H9 (cell line): ENCODE measurements around the gene ZNF768. TPM values are rescaled to one million over a fixed set of nuclear protein-coding genes. Genes with fewer than 3 reads are reported as not detected.

Experiments
- DNase-seq: peaks from one replicate; pipeline ENCODE4 v3.0.0-alpha.2; 2017
- H2AFZ ChIP-seq: one replicate; pipeline ENCODE4 v1.6.1; 2013; ENCODE audit warnings: mild to moderate bottlenecking, low read length, control low read depth, moderate library complexity
- H2AK5ac ChIP-seq: 2 replicates; pipeline ENCODE4 v1.6.1; 2013; ENCODE audit warnings: low read length, control low read depth, mixed read lengths; ENCODE audit not compliant: insufficient read length
- H2BK120ac ChIP-seq: one replicate; pipeline ENCODE4 v1.6.1; 2013; ENCODE audit warnings: low read depth, mild to moderate bottlenecking, low read length, control low read depth, inconsistent platforms; ENCODE audit not compliant: poor library complexity, severe bottlenecking
- H2BK12ac ChIP-seq: 2 replicates; pipeline ENCODE4 v1.6.1; 2013; ENCODE audit warnings: low read length, control low read depth, mixed read lengths, low read depth; ENCODE audit not compliant: insufficient read length
- H2BK15ac ChIP-seq: 2 replicates; pipeline ENCODE4 v1.6.1; 2013; ENCODE audit warnings: low read depth, low read length, control low read depth
- H2BK20ac ChIP-seq: one replicate; pipeline ENCODE4 v1.6.1; 2013; ENCODE audit warnings: low read depth, mild to moderate bottlenecking, low read length, control low read depth, inconsistent platforms; ENCODE audit not compliant: poor library complexity, severe bottlenecking
- H2BK5ac ChIP-seq: 2 replicates; pipeline ENCODE4 v1.6.1; 2013; ENCODE audit warnings: low read length, control low read depth, mixed read lengths; ENCODE audit not compliant: insufficient read length
- H3K14ac ChIP-seq: 2 replicates; pipeline ENCODE4 v1.6.1; 2013; ENCODE audit warnings: low read length, control low read depth; ENCODE audit not compliant: insufficient read depth
- H3K18ac ChIP-seq: 2 replicates; pipeline ENCODE4 v1.6.1; 2013; ENCODE audit warnings: low read depth, mild to moderate bottlenecking, mixed read lengths, low read length, control low read depth; ENCODE audit not compliant: insufficient read length
- H3K23ac ChIP-seq: 2 replicates; pipeline ENCODE4 v1.6.1; 2013; ENCODE audit warnings: low read length, control low read depth, mixed read lengths, low read depth; ENCODE audit not compliant: insufficient read length
- H3K23me2 ChIP-seq: 2 replicates; pipeline ENCODE4 v1.6.1; 2013; ENCODE audit warnings: low read depth, mild to moderate bottlenecking, mixed read lengths, low read length, control low read depth; ENCODE audit not compliant: insufficient read length, poor library complexity, severe bottlenecking
- H3K27ac ChIP-seq: 2 replicates; pipeline ENCODE4 v1.5.1; 2013; ENCODE audit warnings: low read length, control low read depth, mixed read lengths, low read depth; ENCODE audit not compliant: insufficient read length
- H3K27me3 ChIP-seq: 2 replicates; pipeline ENCODE4 v1.6.1; 2013; ENCODE audit warnings: low read length, control low read depth, inconsistent platforms; ENCODE audit not compliant: insufficient read depth
- H3K4ac ChIP-seq: 2 replicates; pipeline ENCODE4 v1.6.1; 2013; ENCODE audit warnings: low read depth, mild to moderate bottlenecking, control low read depth, inconsistent platforms, low read length, moderate library complexity
- H3K4me1 ChIP-seq: 2 replicates; pipeline ENCODE4 v1.6.1; 2013; ENCODE audit warnings: low read length, control low read depth, inconsistent platforms; ENCODE audit not compliant: insufficient read depth
- H3K4me2 ChIP-seq: 2 replicates; pipeline ENCODE4 v1.6.1; 2013; ENCODE audit warnings: low read length, control low read depth, mixed read lengths; ENCODE audit not compliant: insufficient read length, insufficient read depth
- H3K56ac ChIP-seq: 2 replicates; pipeline ENCODE4 v1.6.1; 2013; ENCODE audit warnings: low read depth, mild to moderate bottlenecking, mixed read lengths, low read length, control low read depth; ENCODE audit not compliant: insufficient read length
- H3K79me1 ChIP-seq: 2 replicates; pipeline ENCODE4 v1.6.1; 2013; ENCODE audit warnings: low read depth, mild to moderate bottlenecking, moderate library complexity, low read length, control low read depth, inconsistent platforms; ENCODE audit not compliant: insufficient read depth, poor library complexity, severe bottlenecking
- H3K79me2 ChIP-seq: 2 replicates; pipeline ENCODE4 v1.6.1; 2013; ENCODE audit warnings: low read length, control low read depth, inconsistent platforms; ENCODE audit not compliant: insufficient read depth
- H3K9ac ChIP-seq: 2 replicates; pipeline ENCODE4 v1.6.1; 2013; ENCODE audit warnings: low read length, control low read depth, mixed read lengths; ENCODE audit not compliant: insufficient read length; ENCODE audit errors: extremely low read depth
- H3K9me3 ChIP-seq: one replicate; pipeline ENCODE4 v1.6.1; 2013; ENCODE audit warnings: low read depth, low read length, inconsistent platforms; ENCODE audit not compliant: control insufficient read depth
- H3T11ph ChIP-seq: one replicate; pipeline ENCODE4 v1.6.1; 2013; ENCODE audit warnings: mild to moderate bottlenecking, low read length, control low read depth, inconsistent platforms
- H4K20me1 ChIP-seq: one replicate; pipeline ENCODE4 v1.6.1; 2013; ENCODE audit not compliant: control insufficient read depth, insufficient read length, insufficient read depth
- H4K5ac ChIP-seq: 2 replicates; pipeline ENCODE4 v1.6.1; 2013; ENCODE audit warnings: low read depth, mild to moderate bottlenecking, mixed read lengths, low read length, control low read depth; ENCODE audit not compliant: insufficient read length
- H4K8ac ChIP-seq: replicated peaks from 2 replicates; pipeline ENCODE4 v1.6.1; 2013; ENCODE audit warnings: low read length, control low read depth, mixed read lengths, low read depth; ENCODE audit not compliant: insufficient read length
- H4K91ac ChIP-seq: 2 replicates; pipeline ENCODE4 v1.6.1; 2013; ENCODE audit warnings: low read depth, mild to moderate bottlenecking, moderate library complexity, mixed read lengths, low read length, control low read depth; ENCODE audit not compliant: insufficient read length
- H3K27ac Mint-ChIP-seq, 3 experiments: 2 replicates in 2 of 3; 3 replicates in 1 of 3; pipeline ENCODE4 v1.8.0; 2020 to 2021; ENCODE audit warnings: mixed read lengths in 3 of 3, mild to moderate bottlenecking in 1 of 3, moderate library complexity in 1 of 3
- H3K27me3 Mint-ChIP-seq: 2 replicates; pipeline ENCODE4 v1.8.0; 2021; ENCODE audit warnings: low read depth, mild to moderate bottlenecking, moderate library complexity, mixed read lengths
- H3K36me3 Mint-ChIP-seq, 3 experiments: 2 replicates in 2 of 3; 3 replicates in 1 of 3; pipeline ENCODE4 v1.8.0; 2020 to 2021; ENCODE audit warnings: low read depth in 3 of 3, mixed read lengths in 3 of 3; ENCODE audit not compliant: insufficient read depth in 1 of 3
- H3K4me1 Mint-ChIP-seq, 2 experiments: 2 replicates each; pipeline ENCODE4 v1.8.0; 2020; ENCODE audit warnings: mixed read lengths in 2 of 2
- H3K4me3 Mint-ChIP-seq, 2 experiments: 2 replicates in 1 of 2; 3 replicates in 1 of 2; pipeline ENCODE4 v1.8.0; 2020 to 2021; ENCODE audit warnings: mild to moderate bottlenecking in 2 of 2, mixed read lengths in 2 of 2, moderate library complexity in 1 of 2
- H3K9me3 Mint-ChIP-seq, 2 experiments: 2 replicates in 1 of 2; 3 replicates in 1 of 2; pipeline ENCODE4 v1.8.0; 2020; ENCODE audit warnings: mild to moderate bottlenecking in 2 of 2, mixed read lengths in 2 of 2, moderate library complexity in 1 of 2
- CTCF ChIP-seq: fragments of 200-600 bp; sonication (generic); conservative IDR thresholded peaks from 3 replicates; pipeline ENCODE4 v1.8.0; 2021; ENCODE audit warnings: antibody characterized with exemption, mild to moderate bottlenecking
- WGBS: extraction: QIAGEN DNeasy Blood & Tissue Kit; methylation state at CpG from one replicate; pipeline ENCODE4 v1.1.7; 2013; ENCODE audit warnings: missing lambda C conversion rate, low lambda C conversion rate, mixed read lengths; ENCODE audit not compliant: insufficient read length; ENCODE audit errors: extremely low coverage; 5-methylcytosine and 5-hydroxymethylcytosine counted together
- total RNA-seq: library from RNA; stranded (reverse); gene quantifications from 2 replicates; pipeline ENCODE4 v1.2.1, GENCODE V29; 2021

ZNF768 gene
- total RNA-seq, 1 experiment from 2014 or later = 40.0 TPM

- H3K27me3 ChIP-seq = no peaks in the 10 kb centered on the region
- no peak overlapping the region for H3K4ac ChIP-seq
- no peak overlapping the region for H3K14ac ChIP-seq
- no peak overlapping the region for H2BK120ac ChIP-seq
- H3T11ph ChIP-seq = no peak overlapping the region
- no peak overlapping the region for H3K9ac ChIP-seq
- no peak overlapping the region for H4K8ac ChIP-seq
- H3K4me1 ChIP-seq = no peaks in the 10 kb centered on the region
- H3K79me2 ChIP-seq = no peaks in the 10 kb centered on the region
- Mint-ChIP-seq H3K4me3 (no peak overlapping the region), H3K4me1 (no peaks in the 10 kb centered on the region), H3K9me3 (no peaks in the 10 kb centered on the region; a peak in 1 of 5 replicates), H3K27ac (no peak overlapping the region), H3K36me3 (no peaks in the 10 kb centered on the region), H3K27me3 (peaks cover 30% of the 10 kb centered on the region)
- no peak overlapping the region for H3K4me2 ChIP-seq
- H3K27ac ChIP-seq = no peak overlapping the region
- no peaks in the 10 kb centered on the region for H3K79me1 ChIP-seq
- no peak overlapping the region for H2AFZ ChIP-seq
- no peak overlapping the region for H2BK15ac ChIP-seq
- H2AK5ac ChIP-seq = no peak overlapping the region
- no peak overlapping the region for H4K5ac ChIP-seq
- no peak overlapping the region for H3K23ac ChIP-seq
- no peak overlapping the region for H3K56ac ChIP-seq
- no peak overlapping the region for H3K18ac ChIP-seq
- TF ChIP-seq CTCF = no peak
- no peaks in the 10 kb centered on the region for H3K23me2 ChIP-seq
- WGBS = no CpG with 5 or more reads among the region's 5 CpGs
- H2BK5ac ChIP-seq = no peak overlapping the region
- no peaks in the 10 kb centered on the region for H4K20me1 ChIP-seq
- H2BK12ac ChIP-seq = no peak overlapping the region
- H2BK20ac ChIP-seq = no peak overlapping the region
- H4K91ac ChIP-seq = no peak overlapping the region
- no peak for DNase-seq
- H3K9me3 ChIP-seq = no peaks in the 10 kb centered on the region
Measured at GRCh38 chr16:30481381-30481780, 45.0 kb downstream of the ZNF768 start.
